Anterior cingulate cortex (tissue), 58 donors: ENCODE data around the gene SPI1.
A peak's percentile ranks its signal among the peaks of the same experiment; 100 is the strongest.

Source experiments
- DNase-seq, 58 donors: peaks; one replicate each; lab custom pipeline; 2025; lab: John Stamatoyannopoulos, UW

Gene SPI1

GRCh38 chr11:47360341-47360740 is 18.0 kb downstream of the SPI1 start:
- no peak for DNase-seq

GRCh38 chr11:47359586-47359985 is 18.8 kb downstream of the SPI1 start:
- no peak for DNase-seq

- no peak for DNase-seq
These were observed 19.2 kb downstream of the SPI1 start for GRCh38 chr11:47359162-47359561.

GRCh38 chr11:47358731-47359051 is 19.7 kb downstream of the SPI1 start:
- no peak for DNase-seq

- DNase-seq, result no peak
These were observed 20.2 kb downstream of the SPI1 start for GRCh38 chr11:47357985-47358730.

GRCh38 chr11:47356998-47357329 is 21.4 kb downstream of the SPI1 start:
- no peak for DNase-seq

- no peak for DNase-seq
These were observed 22.0 kb downstream of the SPI1 start for GRCh38 chr11:47356129-47356997.

- peak; percentile 16 to 95 (median 82) for DNase-seq
These were observed 22.8 kb downstream of the SPI1 start for GRCh38 chr11:47355283-47356128.

GRCh38 chr11:47354913-47355282 is 23.4 kb downstream of the SPI1 start:
- no peak for DNase-seq

- no peak for DNase-seq
These were observed 24.2 kb downstream of the SPI1 start for GRCh38 chr11:47353978-47354774.

- DNase-seq, result no peak
These were observed 25.8 kb downstream of the SPI1 start, which contains the start of gene MYBPC3 for GRCh38 chr11:47352556-47352955. MYBPC3 (minus strand) TSS chr11:47352702; CDS start chr11:47352647, 55 bp downstream.

- no peak for DNase-seq
These were observed 26.9 kb downstream of the SPI1 start for GRCh38 chr11:47351156-47352126.

- no peak for DNase-seq
These were observed 28.0 kb downstream of the SPI1 start for GRCh38 chr11:47350315-47350714.

- no peak for DNase-seq
These were observed 28.7 kb downstream of the SPI1 start for GRCh38 chr11:47349521-47350095.

- peak in 1 of 58 donors; percentile 9 for DNase-seq
These were observed 29.5 kb downstream of the SPI1 start for GRCh38 chr11:47348859-47349258.

GRCh38 chr11:47348131-47348802 is 30.1 kb downstream of the SPI1 start:
- DNase-seq, result no peak

- DNase-seq, result no peak
These were observed 31.2 kb downstream of the SPI1 start for GRCh38 chr11:47347137-47347536.
